NCI-H345 (cell line): ENCODE measurements around the gene CRISPLD2.
"Not testable (repeated sequence)": the region's sequence is repeated elsewhere in the genome, so short reads cannot be mapped to it uniquely, and the experiment has no call there.

ENCODE experiments used
- DNase-seq: peaks from one replicate; lab custom pipeline; 2025; lab: John Stamatoyannopoulos, UW

CRISPLD2 gene

DNA sequence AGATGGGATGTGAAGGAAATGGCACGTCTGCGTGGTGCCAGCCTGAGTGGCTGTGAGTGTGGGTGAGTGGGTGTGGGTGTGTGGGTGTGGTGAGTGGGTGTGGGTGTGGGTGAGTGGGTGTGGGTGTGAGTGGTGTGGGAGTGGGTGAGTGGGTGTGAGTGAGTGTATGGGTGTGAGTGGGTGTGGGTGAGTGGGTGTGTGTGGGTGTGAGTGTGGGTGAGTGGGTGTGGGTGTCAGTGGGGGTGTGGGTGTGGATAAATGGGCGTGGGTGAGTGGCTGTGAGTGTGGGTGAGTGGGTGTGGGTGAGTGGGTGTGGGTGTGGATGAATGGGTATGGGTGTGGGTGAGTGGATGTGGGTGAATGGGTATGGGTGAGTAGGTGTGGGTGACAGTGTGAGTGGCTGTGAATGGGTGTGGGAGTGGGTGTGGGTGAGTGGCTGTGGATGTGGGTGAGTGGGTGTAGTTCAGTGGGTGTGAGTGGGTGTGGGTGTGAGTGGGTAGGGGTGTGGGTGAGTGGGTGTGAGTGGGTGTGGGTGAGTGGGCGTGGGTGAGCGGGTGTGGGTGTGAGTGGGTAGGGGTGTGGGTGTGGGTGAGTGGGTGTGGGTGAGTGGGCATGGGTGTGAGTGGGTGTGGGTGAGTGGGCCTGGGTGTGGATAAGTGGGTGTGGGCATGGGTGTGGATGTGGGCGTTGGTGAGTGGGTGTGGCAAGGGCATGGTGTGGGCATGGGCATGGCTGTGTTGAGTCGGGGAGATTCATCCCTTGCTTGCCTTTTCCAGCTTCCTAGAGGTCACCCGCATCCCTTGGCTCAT is 110.7 kb downstream of the CRISPLD2 start:
- DNase-seq: no peak

DNA sequence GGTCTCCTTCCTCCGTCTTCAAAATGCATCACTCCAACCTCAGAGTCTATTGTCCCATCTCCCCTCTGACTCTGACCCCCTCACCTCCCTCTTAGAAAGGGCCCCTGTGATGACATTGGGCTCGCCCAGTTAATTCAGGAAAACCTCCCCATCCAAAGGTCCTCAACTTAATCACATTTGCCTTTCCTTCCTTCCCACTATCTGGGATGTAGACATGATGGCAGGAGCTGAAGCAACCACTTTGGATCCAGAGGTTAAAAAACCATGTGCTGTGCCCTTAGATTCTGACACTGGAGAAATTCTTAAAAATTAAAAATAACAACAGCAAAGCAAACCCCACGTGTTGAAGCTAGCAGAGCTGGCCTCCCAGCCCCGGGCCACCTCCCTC is 111.3 kb downstream of the CRISPLD2 start:
- no peak for DNase-seq

DNA sequence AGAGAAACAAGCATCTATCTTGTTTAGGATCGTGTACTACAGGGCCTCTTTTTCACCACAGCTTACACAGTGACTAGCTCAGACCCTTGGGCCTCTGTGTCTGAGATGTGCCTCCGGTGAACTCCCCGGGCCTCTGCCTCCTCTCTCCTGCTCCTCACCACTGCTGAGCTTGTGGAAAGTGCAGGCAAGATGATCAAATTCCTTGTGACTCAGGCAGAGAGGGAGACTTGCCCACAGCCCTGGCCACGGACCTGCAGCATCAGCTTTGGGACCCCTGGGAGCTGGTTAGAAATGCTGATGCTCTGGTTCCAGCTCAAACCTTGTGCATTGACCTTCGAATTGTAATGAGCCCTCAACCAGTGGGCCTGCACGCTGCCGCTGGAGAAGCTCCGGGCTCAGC is 111.7 kb downstream of the CRISPLD2 start:
- no peak for DNase-seq

DNA sequence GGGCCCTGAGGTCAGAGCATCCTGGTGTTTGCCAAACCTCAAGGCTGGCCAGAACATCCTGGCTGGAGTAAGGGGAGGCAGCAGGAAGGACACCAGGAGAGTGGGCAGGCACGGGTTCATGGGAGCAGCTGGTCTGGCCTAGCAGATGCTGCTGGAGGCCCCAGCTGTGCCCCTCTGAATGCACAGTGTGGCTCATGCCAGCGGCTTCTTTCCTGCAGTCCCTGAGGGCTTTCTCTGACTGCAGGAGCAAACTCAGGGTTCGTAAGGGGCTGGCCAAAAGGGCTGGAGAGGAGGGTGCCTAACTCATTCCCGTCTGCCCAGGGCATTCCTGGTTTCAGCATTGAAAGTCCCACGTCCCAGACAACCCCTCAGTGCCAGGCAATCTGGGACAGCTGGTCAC is 112.9 kb downstream of the CRISPLD2 start:
- DNase-seq: no peak

DNA sequence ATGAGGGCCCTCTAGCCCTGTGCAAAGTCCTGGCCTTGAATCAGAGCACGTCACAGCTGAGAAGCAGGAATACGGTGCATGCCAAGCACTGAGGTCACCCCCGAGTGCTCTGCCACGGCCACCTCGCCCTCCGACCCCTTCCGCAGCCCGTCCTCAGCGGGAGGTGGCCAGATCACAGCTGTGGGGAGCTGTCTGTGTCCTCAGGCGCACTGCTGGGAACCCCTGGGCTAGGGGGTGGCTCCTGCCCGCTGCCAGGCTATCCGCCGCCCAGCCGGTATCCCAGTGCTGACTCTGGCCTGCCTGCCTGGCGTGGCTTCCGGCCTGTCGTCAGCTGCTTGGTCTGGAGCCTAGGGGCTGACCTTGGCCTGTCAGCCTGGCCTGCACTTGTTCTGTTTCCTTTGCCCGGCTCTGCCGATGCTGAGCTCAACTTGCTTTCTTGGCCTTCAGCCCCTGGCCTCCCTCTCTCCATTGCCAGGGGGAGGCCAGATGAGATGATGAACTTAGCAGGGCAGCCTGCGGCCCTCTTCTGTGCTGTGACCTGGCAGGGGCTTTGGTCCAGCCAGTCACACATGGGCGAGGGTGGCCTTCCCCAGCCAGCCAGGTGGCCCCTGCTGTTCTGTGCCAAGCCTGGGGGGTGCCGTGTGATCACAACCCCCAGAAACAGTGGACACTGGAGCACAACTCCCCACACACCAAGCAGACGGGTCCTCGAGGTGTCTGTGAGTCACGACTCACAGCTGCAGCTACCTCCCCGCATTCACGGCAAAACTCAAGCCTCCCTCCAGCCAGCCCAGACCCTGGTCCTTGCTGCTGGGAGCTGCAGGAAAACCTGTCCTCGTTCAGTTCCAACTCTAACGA is 114.2 kb downstream of the CRISPLD2 start:
- DNase-seq: no peak

DNA sequence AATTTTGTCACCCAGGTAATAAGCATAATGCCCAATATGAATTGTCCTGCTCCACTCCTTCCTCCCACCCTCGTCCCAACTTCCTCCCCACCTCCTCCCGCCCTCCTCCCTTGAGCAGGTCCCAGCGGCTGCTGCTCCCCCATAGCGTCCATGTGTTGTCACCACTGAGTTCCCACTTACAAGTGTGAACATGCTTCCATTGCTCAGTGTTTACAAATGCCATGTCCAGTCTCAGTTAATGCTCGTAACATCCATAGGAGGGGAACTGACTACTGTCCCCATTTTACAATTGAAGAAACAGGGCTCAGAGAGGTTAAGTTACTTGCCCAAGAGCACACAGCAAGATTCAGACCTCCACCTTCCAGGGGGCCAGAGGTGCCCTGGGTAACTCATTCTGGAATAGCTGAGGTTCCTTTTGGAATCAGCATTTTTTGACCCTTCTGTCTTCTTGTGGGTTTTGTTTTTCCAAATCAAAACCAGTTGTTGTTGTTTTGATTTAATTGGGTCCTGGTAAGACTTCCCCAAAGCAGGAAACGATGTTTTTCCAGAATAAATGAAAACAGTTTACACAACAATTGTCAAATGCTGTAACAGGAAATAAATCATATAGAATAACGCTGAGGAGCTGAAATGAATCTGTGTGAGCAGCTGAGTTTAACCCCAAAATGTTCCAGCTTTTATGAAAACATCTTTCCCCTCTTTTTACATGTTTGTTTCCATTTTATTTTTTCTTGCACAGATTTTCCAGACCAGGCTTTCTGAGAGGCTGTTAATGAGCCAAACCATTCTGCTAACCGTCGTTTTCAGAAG is 117.6 kb downstream of the CRISPLD2 start:
- no peak for DNase-seq

DNA sequence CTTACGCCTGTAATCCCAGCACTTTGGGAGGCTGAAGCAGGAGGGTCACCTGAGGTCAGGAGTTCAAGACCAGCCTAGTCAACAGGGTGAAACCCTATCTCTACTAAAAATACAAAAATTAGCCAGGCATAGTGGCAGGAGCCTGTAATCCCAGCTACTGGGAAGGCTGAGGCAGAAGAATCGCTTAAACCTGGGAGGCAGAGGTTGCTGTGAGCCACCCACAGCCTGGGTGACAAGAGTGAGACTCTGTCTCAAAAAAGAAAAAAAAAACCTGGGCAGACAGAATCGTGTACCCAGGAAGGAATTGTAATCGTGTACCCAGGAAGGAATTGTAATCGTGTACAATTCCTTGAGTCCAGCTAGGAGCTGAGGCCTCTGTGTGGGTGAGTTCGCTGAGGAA is 118.8 kb downstream of the CRISPLD2 start:
- not testable (repeated sequence) for DNase-seq

DNA sequence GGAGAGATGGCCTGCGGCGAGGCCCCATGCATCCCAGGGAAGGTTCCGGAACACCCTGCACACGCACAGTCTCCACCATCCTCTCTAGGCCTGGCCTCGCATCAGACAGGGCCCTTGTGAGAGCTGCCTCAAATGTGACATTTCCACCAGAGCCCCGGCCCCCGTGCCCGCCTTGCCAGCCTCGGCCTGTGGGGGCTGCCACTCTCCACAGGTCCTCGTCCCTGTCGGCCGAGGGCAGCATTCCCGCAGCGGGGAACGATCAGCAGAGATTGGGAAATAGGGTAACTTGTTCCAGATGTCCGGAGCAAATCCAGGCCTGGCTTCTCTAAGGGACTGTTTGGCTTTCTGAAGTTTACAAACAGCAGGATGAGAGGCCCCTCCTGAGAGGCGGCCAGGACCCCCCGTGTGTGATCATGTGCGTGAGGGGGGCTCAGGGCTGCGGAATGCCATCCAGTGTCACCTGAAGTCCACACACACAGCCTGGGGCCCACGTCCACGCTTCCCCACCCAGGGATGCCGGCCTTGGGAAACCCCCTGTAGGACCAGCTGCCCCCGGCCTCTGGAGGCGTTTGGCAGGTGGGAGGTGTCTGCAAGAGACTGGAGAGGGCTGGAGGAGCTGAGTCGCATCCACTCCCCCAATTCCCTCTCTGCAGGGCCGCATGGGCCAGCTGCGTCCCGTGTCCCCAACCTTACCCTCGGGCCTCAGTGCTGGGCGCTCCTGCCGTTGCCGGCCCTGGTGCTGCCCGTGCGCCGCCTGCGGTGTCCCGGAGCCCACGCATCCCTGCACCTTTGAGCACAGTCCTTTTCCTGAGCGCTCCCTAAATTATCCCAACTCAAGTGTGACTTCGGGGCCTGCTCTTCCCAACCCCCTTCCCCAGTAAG is 121.1 kb downstream of the CRISPLD2 start:
- DNase-seq: no peak

DNA sequence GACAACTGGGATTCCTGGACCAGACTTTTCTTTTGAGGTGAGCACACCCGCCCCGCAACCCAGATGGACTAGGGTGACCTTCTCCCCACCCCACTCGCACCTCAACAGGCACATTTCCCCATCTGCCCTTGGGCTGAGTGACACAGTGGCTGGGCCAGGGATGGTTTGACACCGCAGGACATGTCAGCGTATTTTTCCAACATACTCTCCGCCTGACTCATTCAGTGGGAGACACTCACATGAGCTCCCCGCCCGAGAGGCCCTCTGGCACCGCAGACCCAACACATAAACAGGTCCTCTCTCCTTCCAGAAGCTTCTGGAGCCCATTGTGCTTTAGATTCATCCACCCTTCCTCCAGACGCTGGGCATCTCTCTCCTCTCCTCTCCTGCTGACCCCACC is 122.1 kb downstream of the CRISPLD2 start:
- DNase-seq: no peak

DNA sequence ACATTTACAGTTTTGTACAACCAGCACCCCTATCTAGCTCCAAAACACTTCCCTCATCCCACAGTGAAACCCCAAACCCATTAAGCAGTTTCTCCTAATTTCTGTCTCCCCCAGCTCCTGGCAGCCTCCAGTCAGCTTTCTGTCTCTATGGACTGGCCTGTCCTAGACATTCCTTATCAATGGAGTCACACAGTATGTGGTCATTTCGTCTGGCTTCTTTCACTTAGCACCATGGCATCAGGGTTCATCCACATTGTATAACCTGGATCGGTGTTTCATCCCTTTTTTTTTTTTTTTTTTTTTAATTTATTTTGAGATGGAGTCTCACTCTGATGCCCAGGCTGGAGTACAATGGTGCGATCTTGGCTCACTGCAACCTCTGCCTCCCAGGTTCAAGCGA is 123.0 kb downstream of the CRISPLD2 start:
- DNase-seq: no peak

DNA sequence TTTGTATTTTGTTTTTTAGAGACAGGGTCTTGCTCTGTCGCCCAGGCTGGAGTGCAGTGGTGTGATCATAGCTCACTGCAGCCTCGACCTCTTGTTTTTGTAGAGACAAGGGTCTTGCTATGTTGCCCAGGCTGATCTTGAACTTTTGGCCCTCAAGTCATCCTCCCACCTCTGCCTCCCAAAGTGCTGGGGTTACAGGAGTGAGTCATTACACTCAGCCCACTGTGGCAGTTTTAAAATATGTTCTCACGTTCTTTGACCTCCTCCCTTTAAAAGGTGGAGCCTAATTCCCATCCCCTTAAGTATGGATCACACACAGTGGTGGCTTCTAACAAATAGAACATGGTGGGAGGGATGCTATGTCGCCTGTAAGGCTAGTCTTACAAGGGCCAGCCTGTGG is 123.8 kb downstream of the CRISPLD2 start:
- DNase-seq: no peak

DNA sequence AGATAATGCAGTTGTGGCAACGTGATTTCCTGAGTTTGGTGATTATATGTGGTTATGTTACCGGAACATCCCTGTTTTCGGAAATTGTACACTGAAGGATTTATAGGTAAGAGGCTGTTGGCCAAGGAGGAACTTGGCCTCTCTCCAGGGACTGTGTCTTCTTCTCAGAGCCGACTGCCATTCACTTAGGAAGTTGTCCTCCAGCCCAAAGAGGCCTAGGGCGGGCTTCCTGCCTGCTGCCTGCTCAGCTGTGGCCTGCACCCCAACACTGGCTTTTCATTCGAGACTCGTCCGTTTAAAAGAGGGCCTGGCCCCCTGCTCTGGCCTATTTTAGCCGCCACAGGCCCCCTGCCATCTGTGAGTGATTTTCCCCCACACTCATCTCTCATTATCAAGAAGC is 127.2 kb downstream of the CRISPLD2 start:
- no peak for DNase-seq

DNA sequence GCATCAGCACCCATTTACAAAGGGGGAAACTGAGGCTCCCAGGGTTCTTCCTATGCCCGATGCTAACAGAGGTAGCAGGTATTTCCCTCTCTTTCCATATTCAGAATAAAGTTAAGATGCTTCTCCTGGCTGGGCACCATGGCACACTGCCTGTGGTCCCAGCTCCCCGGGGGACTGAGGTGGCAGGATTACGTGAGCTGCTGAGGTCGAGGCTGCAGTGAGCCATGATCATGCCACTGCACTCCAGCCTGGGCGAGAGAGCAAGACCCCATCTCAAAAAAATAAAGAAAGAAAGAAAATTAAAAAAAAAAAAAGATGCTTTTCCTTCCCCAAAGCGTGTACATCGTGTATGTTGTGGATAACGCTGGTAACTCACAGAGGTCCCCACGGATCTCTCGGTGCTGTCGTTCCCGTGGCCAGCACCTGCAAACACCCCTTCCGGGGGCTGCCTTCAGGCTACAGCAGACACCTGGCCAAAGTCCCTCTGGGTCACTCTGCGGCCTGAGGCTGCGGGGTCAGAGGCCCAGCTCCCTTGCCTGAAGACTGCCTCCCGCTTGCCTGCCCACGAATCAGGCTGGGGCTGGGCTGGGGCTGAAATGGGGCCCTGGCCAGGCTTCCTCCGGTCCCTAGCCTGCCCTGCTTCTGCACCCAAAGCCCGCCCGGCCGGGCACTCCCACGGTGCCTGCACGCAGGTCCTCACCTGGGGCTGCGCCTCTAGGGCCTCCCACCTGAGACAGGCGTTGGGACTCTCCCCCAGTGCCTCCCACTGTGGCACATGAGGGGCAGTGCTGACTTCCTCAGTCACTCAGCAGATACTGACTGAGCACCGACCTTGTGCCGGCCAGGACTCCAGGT is 128.4 kb downstream of the CRISPLD2 start:
- no peak for DNase-seq

DNA sequence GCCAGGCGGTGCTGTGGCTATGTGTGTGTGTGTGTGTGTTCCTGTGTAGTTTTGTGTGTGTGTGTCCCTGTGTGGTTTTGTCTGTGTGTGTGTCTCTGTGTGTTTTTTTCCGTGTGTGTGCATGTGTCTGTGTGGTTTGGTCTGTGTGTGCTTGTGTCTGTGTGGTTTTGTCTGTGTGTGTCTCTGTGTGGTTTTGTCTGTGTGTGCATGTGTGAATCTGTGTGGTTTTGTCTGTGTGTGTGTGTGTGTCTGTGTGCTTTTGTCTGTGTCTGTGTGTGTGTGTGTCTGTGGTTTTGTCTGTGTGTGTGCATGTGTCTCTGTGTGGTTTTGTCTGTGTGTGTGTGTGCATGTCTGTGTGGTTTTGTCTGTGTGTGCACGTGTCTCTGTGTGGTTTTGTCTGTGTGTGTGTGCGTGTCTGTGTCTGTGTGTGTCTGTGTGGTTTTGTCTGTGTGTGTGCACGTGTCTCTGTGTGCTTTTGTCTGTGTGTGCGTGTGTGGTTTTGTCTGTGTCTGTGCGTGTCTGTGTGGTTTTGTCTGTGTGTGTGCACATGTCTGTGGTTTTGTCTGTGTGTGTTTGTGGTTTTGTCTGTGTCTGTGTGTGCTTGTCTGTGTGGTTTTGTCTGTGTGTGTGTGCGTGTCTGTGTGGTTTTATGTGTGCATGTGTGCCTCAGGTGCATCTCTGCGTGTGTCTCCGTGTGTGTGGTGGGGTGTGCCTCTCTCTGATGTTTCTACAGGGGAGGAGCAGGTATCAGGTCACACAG is 129.2 kb downstream of the CRISPLD2 start:
- DNase-seq: no peak

DNA sequence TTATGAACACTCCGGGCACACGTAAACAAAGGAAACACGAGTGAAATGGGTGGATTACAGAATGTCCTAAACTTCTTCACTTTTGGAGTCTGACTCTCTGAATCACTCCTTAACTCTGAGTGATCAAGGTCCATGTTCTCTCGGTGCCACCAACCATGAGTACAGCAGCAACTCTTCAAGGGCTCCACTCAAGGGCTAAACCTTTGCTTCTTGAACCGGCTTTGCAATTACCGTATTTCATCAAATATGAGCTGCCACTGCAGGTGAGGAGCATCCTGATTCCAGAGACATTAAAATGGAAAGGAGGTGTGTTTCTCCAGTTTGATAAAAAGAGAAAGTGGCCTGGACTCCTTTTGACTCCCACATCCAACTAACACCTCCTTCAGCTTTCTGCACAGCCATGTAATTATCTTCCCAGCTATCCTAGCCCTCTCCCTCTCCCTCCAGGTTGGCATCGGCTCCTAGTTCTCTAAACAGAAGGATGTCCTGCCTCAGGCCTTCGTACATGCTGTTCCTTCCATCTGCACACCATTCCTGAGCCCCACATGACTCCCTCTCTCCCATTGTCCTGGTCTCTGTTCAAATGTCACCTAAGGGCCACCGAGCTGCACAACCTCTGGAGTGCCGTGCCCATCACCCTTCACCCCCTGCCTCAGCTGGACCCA is 130.1 kb downstream of the CRISPLD2 start:
- no peak for DNase-seq

DNA sequence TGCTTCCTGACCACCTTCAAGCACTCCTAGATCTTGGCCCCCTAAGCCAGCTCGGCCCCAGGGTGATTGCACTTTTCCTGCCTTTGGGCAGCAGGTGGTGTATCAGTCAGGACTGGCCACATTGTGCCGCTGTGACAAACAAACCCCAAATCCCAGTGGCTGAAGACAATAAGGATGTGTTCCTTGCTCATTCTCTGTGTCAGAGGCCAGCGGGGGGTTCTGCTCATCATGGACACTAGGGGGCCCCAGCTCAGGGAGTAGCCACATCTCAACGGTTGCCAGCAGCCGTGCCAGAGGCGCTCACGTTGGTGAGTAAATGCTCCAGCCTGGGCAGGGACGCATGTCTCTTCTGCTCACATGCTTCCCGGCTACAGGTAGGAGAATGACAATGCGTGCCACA is 131.1 kb downstream of the CRISPLD2 start:
- DNase-seq: no peak

DNA sequence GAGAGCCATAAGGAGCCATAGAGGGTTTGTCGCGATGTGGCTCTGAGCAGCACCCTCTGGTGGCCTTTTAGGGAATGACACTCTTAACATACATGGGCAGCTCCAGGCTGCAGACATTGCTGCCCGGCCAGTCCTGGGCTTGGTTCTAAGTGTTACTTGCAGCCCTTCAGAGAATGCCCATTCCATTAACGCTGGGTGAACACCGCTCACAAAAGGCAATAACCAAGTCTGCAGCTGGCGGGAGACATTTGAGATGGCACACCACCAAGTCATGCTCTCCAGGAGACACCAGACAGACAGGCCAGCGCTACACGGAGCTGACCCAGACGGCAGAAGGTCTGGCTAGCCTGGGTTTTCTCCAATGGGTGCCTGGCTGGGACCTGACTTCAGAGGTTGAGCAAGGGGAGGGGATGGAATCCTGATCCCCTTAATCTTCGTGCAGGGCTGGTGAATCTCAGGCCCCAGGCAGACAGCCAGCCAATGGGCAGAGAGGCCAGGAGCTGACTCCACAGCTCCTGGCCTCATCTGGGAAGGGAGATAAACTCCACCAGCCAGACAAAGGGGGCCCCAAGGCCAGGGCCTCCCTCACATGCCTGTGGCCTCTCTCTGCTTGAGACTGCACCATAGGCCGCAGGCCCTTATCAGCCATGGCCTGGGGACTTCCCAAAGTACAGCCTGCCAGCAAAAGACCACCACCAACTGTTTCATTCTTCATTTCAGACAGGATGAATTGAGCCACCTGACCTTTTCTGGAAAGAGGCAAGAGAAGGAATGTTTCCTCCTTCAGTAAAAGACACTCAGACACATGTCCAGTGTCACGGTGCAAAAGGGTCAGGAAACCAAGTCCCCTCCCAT is 132.8 kb downstream of the CRISPLD2 start:
- DNase-seq: peak; percentile 68

DNA sequence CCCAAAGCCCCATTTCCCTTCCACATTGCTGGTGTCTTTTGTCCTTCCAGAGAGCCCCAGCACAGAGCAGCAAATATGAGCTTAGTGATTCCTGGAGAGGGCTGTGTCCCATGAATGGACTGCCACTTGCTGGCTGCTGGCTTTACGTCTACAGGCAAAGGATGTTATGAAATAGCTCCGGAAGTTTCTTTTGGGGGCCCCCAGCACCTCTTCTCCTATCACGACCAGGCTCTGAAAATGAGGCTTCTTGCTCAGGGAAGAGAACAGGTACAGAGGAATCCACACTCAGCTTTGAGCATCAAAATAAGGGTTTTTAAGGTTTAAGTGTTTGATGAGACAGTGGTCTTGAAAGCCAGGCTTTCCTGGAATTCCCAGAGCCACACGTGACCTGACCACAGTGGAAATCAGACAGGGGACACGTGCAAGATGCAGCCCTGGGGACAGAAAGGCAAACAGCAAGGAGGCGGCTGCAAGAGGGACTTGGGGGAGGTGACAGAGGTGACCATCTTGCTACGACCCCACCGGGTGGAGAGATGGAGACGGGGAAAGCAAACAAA is 133.5 kb downstream of the CRISPLD2 start:
- no peak for DNase-seq
